COLO829 (cell line): Measurements from ENCODE around the gene NDUFS6.
A peak's percentile ranks its signal among the peaks of the same experiment; 100 is the strongest.
"Not testable (repeated sequence)": the region's sequence is repeated elsewhere in the genome, so short reads cannot be mapped to it uniquely, and the experiment has no call there.

Experiments
- DNase-seq: peaks from one replicate; pipeline ENCODE4 v3.0.0; 2012; ENCODE audit warnings: low spot score

Gene NDUFS6

GRCh38 chr5:1783216-1783554 lies 18.0 kb upstream of the NDUFS6 start:
- DNase-seq, result no peak

GRCh38 chr5:1784197-1785050 lies 16.8 kb upstream of the NDUFS6 start:
- DNase-seq, result no peak

- DNase-seq, result no peak
Measured at GRCh38 chr5:1785062-1785461, 16.1 kb upstream of the NDUFS6 start.

GRCh38 chr5:1785984-1786383 lies 15.2 kb upstream of the NDUFS6 start:
- DNase-seq, result no peak

GRCh38 chr5:1786621-1787471 lies 14.4 kb upstream of the NDUFS6 start:
- DNase-seq, result no peak

DNA sequence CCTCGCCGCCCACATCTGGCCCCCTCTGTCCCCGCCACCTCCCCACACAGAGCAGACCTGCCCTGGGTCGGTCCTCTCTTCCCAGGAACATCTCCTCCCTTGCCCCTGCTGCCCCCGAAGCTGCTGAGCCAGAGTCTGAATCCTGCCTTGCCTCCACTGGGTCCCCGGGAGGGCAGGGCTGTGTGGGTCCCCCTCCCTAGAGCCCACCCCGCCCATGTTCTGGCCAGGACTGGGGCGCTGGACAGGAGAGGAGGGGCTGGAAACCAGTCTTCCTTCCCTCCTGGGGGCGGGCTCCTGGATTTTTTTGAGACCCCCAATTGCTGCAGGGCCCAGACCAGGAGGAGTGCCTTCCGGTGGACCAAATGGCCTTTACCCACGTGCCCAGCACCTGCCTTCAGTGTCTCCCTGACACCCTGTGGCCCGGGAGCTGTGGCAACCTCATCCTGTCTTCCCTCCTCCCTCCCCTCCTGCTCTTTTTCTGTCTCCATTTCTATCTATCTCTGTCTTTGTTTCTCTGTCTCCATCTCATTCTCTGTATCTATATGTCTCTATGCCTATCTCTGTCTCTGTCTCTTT lies 13.6 kb upstream of the NDUFS6 start:
- no peak for DNase-seq

- no peak for DNase-seq
Measured at GRCh38 chr5:1788200-1788599, 13.0 kb upstream of the NDUFS6 start.

DNA sequence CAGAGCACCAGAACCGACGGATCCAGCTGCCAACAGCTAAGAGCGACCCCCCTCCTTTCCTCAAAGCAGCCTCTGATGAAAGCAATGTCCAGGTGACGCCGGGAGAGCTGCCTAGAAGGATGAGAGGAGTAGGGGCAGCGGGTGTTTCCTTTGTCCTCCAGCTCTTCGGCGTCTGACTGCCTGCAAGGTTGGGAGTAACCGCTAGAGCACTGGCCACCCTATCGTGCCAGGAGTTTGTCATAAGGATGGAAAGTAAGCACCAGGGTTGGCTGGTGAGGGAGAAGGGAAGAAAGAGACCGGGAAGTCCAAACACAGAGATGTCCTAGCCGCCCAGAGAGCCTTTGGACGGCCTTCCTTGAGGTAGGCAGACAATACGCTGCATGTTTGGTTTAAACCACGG lies 12.4 kb upstream of the NDUFS6 start:
- no peak for DNase-seq

DNA sequence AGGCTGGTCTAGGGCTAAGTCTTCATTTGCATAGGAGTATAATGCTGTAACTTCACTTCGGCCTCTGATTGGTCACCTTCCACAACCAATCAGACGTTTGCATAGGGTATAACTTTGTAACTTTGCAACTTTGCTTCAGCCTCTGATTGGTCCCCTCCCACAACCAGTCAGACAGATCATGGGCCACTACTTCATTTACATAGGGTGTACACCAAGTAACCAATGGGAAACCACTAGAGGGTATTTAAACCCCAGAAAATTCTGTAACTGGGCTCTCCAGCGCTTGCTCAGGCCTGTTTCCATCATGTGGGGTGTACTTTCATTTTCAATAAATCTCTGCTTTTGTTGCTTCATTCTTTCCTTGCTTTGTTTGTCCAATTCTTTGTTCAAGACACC lies 11.8 kb upstream of the NDUFS6 start:
- not testable (repeated sequence) for DNase-seq

GRCh38 chr5:1789834-1790471 lies 11.3 kb upstream of the NDUFS6 start:
- DNase-seq, result peak; percentile 50

- DNase-seq, result no peak
Measured at GRCh38 chr5:1791176-1791575, 10.0 kb upstream of the NDUFS6 start.

DNA sequence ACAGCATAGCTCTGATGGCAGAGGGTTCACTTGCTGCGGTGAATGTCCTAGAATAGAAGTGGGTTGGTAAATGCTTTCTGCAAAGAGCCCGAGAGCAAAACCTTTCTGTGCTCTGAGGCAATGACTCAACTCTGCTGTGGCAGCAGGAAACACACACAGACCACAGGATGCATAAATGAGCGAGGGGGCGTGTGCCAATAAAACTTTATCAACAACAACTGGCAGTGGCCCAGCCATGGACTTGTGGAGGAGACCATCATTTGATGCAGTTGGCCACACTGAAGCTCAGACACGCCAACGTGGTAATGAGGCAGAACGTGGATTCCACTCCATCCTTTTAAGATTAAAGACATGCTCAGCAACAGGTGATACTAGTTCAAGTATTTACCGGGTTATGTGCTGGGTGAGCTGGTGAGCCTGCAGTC lies 8.4 kb upstream of the NDUFS6 start:
- DNase-seq, result no peak

DNA sequence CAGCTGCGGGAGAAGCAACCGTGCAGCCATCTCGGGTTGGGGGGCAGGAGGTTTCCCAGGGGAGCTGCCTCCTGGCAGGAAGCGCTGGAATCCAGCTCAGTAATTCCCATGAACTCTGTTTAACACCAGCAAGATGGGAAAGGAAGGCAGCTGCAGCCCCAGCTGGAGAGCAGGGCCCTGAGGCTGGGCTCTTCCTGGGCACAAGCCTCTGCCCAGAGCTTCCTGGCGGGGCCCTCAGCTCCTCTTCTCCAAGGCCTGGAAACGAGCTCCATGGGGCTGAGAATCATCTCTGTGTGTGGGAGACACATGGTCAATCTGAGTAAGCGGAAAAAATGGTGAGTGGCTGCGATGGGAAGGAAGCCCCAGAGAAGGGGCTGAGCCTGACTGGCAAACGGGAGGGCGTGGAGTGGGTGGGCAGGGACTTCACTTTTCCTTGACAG lies 7.9 kb upstream of the NDUFS6 start:
- no peak for DNase-seq

DNA sequence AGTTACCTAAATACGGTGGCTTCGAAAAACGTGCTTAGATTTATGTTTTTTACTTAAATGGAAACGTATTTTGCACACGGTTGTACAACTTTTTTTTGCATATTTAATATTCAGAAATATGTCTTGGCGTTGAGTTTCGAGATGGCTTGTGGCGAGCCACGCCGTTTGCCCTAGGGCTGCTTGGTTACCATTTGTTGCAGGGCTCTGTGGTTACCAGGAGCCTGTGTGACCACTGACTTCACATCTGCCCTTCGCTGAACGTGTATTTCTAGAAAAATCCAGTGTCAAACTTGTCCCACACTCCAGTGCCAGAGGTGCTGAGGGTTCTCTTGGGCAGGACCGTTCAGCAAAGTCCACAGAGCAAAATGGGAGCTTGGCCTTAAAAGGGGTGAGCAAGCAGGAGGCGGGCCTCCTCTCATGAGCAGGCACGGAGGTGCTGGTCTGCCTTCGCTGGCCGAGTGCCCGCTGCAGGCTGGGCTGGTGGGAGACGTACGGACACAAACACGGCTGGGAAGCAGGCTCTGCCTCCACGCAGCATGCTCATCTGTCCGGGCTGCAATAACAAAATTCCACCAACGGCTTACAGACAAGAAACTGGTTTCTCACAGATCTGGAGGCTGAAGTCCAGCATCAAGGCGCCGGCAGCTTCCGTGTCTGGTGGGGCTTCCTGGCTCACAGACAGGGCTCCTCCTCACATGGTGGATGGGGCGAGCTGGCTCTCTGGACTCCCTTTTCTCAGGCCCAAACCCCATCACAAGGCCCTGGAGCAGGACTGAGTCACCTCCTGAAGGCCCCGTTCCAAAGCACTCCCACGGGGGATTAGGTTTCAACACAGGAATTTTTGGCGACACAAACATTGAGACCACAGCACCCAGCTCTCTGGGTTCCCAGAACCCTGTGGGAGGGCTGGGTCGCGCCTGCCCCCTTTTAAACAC lies 7.0 kb upstream of the NDUFS6 start:
- no peak for DNase-seq

GRCh38 chr5:1794901-1795290 lies 6.3 kb upstream of the NDUFS6 start:
- DNase-seq, result no peak

DNA sequence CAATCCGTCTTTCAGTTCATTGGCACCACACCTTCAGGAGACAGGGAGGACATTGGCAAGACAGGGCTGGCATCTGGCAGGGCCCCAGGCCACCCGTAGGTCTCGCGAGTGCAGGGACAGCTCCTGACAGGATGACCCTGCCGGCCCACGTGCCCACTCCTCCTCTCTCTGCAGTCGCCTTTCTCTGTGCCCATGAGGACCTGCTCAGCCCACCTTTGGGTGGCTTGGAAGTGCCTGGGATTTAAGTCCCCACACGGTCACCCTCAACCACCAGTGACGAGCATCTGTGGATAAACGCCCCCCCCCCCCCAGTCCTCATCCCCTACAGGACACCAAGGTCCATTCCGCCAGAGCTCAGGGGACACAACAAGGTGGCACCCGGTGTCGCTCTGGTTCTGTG lies 5.7 kb upstream of the NDUFS6 start:
- no peak for DNase-seq

- DNase-seq, result no peak
Measured at GRCh38 chr5:1795931-1796330, 5.3 kb upstream of the NDUFS6 start.

- no peak for DNase-seq
Measured at GRCh38 chr5:1796371-1797102, 4.7 kb upstream of the NDUFS6 start.

DNA sequence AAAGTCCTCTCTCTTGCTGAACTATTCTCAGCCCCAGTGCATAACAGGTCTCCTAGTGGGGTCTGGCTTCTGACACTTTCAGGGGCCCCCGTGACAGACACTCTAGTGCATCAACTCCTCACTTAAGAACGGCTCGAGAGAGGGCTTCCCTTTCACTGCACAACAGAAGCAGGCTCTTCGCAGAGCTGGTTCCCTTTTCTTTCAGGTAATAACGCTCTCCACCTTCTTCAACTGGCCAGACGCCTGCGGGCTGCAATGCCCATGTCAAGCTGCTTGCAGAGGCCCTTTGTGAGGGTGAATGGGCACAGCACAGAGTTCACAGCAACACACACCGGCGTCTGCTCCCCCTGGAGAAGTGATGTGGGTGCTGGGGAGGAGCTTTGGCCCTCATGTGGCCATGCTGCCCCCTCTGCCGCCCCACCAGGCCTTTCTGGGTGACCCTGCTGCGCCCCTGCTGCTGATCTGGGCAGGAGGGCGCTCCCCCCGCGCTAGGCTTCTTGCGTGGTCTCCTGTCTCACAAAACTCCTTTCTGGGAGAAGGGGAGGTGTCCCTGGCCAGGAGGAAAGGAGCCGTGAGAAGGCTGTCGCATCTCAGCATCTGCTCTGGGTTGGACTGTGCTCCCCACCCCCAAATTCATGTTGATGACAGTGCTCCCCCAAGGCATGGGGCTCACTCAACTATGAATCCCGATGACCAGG lies 4.0 kb upstream of the NDUFS6 start:
- no peak for DNase-seq

GRCh38 chr5:1797855-1798254 lies 3.4 kb upstream of the NDUFS6 start:
- no peak for DNase-seq
